Smooth muscle cell (in vitro differentiated cells): ENCODE measurements around the gene SLC6A19. TPM values are rescaled to one million over a fixed set of nuclear protein-coding genes. Genes with fewer than 3 reads are reported as not detected.

Experiments used
- DNase-seq: peaks from one replicate; lab custom pipeline; 2025; ENCODE audit not compliant: unreplicated experiment; lab: John Stamatoyannopoulos, UW
- H2AFZ ChIP-seq: fragments of 200-600 bp; sonication (generic); 2 replicates; pipeline ENCODE4 v1.6.0; 2016; ENCODE audit warnings: antibody characterized with exemption, low read depth, mild to moderate bottlenecking
- H3F3A ChIP-seq: fragments of 200-600 bp; sonication (generic); 2 replicates; pipeline ENCODE4 v1.6.0; 2017; ENCODE audit warnings: antibody characterized with exemption, low read depth
- H3K27ac ChIP-seq: fragments of 200-600 bp; sonication (generic); 2 replicates; pipeline ENCODE4 v1.5.1; 2016; ENCODE audit warnings: low read depth, mild to moderate bottlenecking
- H3K27me3 ChIP-seq: fragments of 200-600 bp; sonication (generic); 2 replicates; pipeline ENCODE4 v1.6.1; 2016; ENCODE audit warnings: low read depth, mild to moderate bottlenecking
- H3K36me3 ChIP-seq: fragments of 200-600 bp; sonication (generic); 2 replicates; pipeline ENCODE4 v1.5.1; 2016; ENCODE audit warnings: low read depth
- H3K4me1 ChIP-seq: fragments of 200-600 bp; sonication (generic); 2 replicates; pipeline ENCODE4 v1.5.1; 2016; ENCODE audit warnings: low read depth
- H3K4me2 ChIP-seq: fragments of 200-600 bp; sonication (generic); 2 replicates; pipeline ENCODE4 v1.6.0; 2016; ENCODE audit warnings: mild to moderate bottlenecking
- H3K4me3 ChIP-seq: fragments of 200-600 bp; sonication (generic); 2 replicates; pipeline ENCODE4 v1.5.1; 2016; ENCODE audit warnings: mild to moderate bottlenecking
- H3K79me2 ChIP-seq: fragments of 200-600 bp; sonication (generic); 2 replicates; pipeline ENCODE4 v1.6.0; 2016; ENCODE audit warnings: low read depth, mild to moderate bottlenecking
- H3K9ac ChIP-seq: fragments of 200-600 bp; sonication (generic); 2 replicates; pipeline ENCODE4 v1.6.0; 2016; ENCODE audit warnings: low read depth
- H3K9me3 ChIP-seq: fragments of 200-600 bp; sonication (generic); replicated peaks from 2 replicates; pipeline ENCODE4 v1.5.1; 2016; ENCODE audit warnings: low read depth
- H4K20me1 ChIP-seq: fragments of 200-600 bp; sonication (generic); 2 replicates; pipeline ENCODE4 v1.6.0; 2016; ENCODE audit warnings: low read depth
- CTCF ChIP-seq: fragments of 200-600 bp; sonication (generic); IDR thresholded peaks from 2 replicates; pipeline ENCODE4 v1.5.1; 2017; ENCODE audit warnings: borderline replicate concordance, mild to moderate bottlenecking, antibody characterized with exemption; ENCODE audit not compliant: insufficient read depth, poor library complexity, severe bottlenecking
- WGBS: methylation state at CpG from one replicate; pipeline ENCODE4 v1.1.7; 2016; ENCODE audit warnings: low lambda C conversion rate; 5-methylcytosine and 5-hydroxymethylcytosine counted together
- polyA plus RNA-seq: library from polyadenylated mRNA; unstranded; fragments of >200 nt; fragmentation: Nextera tagmentation; extraction: Ambion mirVana; gene quantifications from 2 replicates; pipeline ENCODE4 v1.2.1, GENCODE V29; 2016
- total RNA-seq: library from RNA; depleted of rRNA; stranded (reverse); fragments of >200 nt; gene quantifications from 2 replicates; pipeline ENCODE4 v1.2.3, GENCODE V29; 2014

Gene SLC6A19
- total and polyA plus RNA-seq, 2 experiments from 2014 or later, result not detected

DNA sequence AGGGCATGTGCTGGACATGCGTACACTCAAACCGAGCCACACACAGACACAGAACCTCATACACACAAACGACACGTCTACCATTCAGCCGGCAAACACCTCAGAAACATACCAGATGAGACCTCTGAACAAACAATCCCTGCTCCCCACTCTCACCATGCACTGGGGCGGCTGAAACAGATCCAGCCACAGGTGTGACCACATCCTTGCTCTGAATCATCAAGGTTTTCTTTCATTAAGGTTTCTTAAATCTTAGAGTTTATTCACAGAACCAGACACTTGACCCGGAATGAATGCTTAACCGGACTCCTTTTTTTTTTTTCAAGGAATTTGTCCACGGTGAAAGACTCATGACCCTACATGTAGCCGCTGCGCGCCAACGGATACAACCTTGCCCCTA lies 67.3 kb downstream of the SLC6A19 start:
- Histone ChIP-seq H3K4me1 (no peaks in the 10 kb centered on the region), H3K27ac (no peak overlapping the region), H3K36me3 (no peaks in the 10 kb centered on the region), H2AFZ (no peak overlapping the region), H3K4me2 (no peak overlapping the region), H3K9ac (no peak overlapping the region), H3K4me3 (no peak overlapping the region), H4K20me1 (no peaks in the 10 kb centered on the region), H3K79me2 (no peaks in the 10 kb centered on the region), H3K27me3 (no peaks in the 10 kb centered on the region), H3F3A (no peaks in the 10 kb centered on the region), H3K9me3 (no peaks in the 10 kb centered on the region)
- TF ChIP-seq CTCF, result no peak
- no peak for DNase-seq
- 96% methylated on average over 13 of the region's 13 CpGs for WGBS

GRCh38 chr5:1270426-1270825 lies 69.0 kb downstream of the SLC6A19 start:
- Histone ChIP-seq H3K27ac (no peak overlapping the region), H3K27me3 (no peaks in the 10 kb centered on the region), H3K79me2 (no peaks in the 10 kb centered on the region), H3F3A (no peaks in the 10 kb centered on the region), H3K4me1 (no peaks in the 10 kb centered on the region), H3K9ac (no peak overlapping the region), H3K4me3 (no peak overlapping the region), H3K36me3 (no peaks in the 10 kb centered on the region), H3K4me2 (no peak overlapping the region), H3K9me3 (no peaks in the 10 kb centered on the region), H2AFZ (no peak overlapping the region), H4K20me1 (no peaks in the 10 kb centered on the region)
- no peak for TF ChIP-seq CTCF
- 94% methylated on average over 22 of the region's 22 CpGs for WGBS
- DNase-seq, result no peak

- Histone ChIP-seq H3K27ac (no peak overlapping the region), H4K20me1 (no peaks in the 10 kb centered on the region), H3K27me3 (no peaks in the 10 kb centered on the region), H3F3A (no peaks in the 10 kb centered on the region), H3K4me2 (no peak overlapping the region), H2AFZ (no peak overlapping the region), H3K79me2 (no peaks in the 10 kb centered on the region), H3K36me3 (no peaks in the 10 kb centered on the region), H3K9me3 (no peaks in the 10 kb centered on the region), H3K4me1 (no peaks in the 10 kb centered on the region), H3K4me3 (no peak overlapping the region), H3K9ac (no peak overlapping the region)
- no peak for DNase-seq
- 95% methylated on average over 39 of the region's 39 CpGs for WGBS
- no peak for TF ChIP-seq CTCF
Observed at GRCh38 chr5:1270933-1271914, 69.8 kb downstream of the SLC6A19 start.
